ENCODE measurements around the gene COMMD8. TPM values are rescaled to one million over a fixed set of nuclear protein-coding genes. Genes with fewer than 3 reads are reported as not detected.

COMMD8 gene
- total RNA-seq, 1 donor from 2014 or later, result 28.1 TPM

Other genes with a start within 250 kb of the COMMD8 start
- 11.2 TPM for gene ATP10D, start 21.6 kb upstream of the COMMD8 start, total RNA-seq

Measured in occipital lobe (tissue), 1 donor.